GM21367 (cell line): ENCODE measurements around the gene ANKRD13C.

Experiments
- ATAC-seq: cut with Tn5 transposase; IDR thresholded peaks from one replicate; pipeline ENCODE4 v1.9.1; 2021; ENCODE audit not compliant: unreplicated experiment

The ANKRD13C gene

GRCh38 chr1:70299472-70299871 is 55.0 kb downstream of the ANKRD13C start:
- no peak for ATAC-seq

DNA sequence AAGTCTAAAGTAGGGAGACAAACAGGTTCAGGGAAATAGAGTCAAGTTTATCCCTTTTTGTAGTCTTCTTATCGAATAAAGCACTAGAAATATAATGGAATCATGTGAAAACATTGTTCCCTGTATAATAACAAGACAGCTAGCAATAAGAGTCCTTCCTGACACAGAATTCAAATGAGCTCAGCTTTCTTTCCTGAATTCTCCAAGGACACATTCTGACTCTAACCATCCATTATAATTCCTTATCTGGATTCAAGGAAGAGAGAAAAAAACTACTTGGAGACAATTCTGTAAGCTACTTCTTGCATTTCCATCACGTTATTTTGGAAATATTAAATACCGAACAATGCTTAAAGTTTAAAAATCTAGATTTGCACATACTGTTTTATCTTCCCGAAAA is 58.8 kb downstream of the ANKRD13C start:
- ATAC-seq = no peak

DNA sequence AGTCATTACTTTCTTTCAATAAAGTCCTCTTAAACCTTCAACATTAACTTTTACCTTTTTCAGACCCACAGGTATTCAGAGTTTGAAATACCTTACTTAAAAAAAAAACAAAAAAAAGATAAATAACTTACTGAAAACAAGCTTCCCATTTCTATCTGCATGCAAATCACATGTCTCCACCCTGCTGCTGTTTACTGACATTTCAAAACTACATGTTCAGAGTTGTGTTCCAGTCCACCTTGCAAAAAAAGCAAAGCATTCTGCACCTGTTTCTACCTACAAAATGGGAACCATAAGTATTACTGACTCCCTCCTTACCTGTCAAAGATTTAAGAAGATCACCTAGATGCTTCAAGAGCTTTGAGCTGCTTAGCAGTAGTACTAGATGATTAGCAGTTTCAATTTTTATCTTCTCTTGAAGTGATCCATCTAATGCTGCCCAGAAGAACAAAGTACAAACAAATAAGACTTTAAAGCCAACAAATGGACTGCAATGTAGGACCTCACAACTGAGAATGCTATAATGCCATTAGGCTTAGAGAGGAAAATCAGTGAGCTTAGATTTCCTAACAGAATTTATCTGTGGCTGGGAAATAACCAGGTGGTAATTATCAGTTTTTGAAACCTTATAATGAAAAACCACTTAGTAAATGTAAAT is 61.2 kb downstream of the ANKRD13C start:
- no peak for ATAC-seq

DNA sequence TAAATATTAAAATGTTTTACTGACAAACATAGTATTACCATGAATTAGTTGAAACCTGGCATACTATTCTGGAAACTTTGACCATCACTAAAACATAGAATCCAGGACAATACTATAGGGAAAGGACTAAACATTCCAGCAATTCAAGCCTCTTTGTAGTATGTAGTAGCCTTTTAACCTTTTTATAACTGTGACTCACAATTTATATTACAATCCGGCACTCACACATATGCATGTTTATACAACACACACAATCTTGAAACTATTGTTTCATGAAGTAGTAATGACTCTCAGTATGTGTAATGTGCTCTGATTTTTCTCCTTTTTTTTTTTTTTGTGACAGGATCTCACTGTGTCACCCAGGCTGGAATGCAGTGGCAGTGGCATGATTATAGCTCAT is 64.3 kb downstream of the ANKRD13C start:
- no peak for ATAC-seq

GRCh38 chr1:70288166-70288565 is 66.4 kb downstream of the ANKRD13C start:
- no peak for ATAC-seq

- ATAC-seq = no peak
Measured at GRCh38 chr1:70286453-70286852, 68.1 kb downstream of the ANKRD13C start.

DNA sequence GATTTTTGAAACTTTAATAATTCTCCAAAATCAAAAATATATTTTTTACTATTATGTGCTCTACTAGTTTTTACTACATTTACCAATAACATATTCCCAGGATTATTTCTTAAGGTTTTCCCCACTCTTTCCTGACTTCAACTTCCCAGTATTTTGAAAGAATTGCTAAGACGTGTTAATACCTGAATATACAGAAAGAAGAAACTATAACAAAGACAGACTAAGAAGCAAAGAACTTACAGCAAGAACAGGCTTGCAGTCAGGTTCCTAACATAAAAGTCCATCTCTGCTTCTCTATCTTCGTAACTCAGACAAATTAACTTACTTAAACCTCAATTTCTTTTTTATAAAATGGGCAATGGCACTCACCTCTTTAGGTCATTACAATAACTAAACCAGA is 70.2 kb downstream of the ANKRD13C start:
- no peak for ATAC-seq

GRCh38 chr1:70278710-70279109 is 75.8 kb downstream of the ANKRD13C start:
- no peak for ATAC-seq

DNA sequence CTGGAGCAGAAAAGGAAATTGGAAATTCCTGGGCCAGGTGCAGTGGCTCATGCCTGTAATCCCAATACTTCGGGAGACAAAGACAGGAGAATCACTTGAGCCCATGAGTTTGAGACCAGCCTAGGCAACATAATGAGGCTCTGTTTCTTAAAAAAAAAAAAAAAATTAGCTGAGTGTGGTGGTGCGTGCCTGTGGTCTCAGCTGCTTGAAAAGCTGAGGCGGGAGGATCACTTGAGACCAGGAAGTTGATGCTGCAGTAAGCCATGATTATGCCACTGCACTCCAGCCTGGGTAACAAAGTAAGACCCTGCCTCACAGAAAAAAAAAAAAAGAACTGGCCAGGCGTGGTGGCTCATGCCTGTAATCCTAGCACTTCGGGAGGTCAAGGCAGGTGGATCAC is 76.6 kb downstream of the ANKRD13C start:
- no peak for ATAC-seq

DNA sequence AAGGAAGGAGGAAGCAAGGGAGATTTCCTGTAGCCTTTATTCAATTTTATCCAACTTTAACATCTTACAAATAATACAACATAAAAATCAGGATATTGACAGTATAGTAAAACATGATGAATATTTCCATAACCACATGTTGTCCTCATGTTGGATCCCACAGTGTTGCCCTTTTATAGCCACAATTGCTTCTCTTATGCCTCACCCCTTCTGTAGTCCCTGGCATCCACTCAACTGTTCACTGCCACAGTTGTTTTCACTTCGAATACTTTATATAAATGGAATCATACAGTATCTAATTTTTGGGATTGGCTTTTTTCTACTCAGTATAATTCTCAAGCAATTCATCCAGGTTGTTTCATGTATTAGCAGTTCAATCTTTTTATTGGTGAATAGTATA is 88.6 kb downstream of the ANKRD13C start:
- ATAC-seq = no peak

GRCh38 chr1:70264839-70265238 is 89.7 kb downstream of the ANKRD13C start:
- no peak for ATAC-seq

DNA sequence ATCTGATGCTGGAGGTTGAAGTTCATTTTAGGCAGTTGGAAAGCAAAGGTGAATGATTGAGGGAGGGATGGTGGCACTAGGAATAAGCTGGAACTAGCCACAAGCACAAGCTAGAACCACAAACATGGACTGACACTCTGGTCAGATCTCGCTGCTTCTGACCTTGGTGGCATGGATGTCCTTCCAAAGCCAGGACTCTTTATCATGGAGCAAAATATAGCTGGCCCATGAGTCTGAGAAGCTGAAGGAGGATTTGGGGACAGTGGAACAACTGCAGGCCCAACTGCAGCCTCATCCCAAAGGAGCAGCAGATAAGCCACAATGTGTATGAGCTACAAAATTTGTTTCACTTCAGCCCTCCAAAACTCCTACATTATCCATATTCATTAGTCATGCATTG is 97.9 kb downstream of the ANKRD13C start:
- ATAC-seq = no peak

DNA sequence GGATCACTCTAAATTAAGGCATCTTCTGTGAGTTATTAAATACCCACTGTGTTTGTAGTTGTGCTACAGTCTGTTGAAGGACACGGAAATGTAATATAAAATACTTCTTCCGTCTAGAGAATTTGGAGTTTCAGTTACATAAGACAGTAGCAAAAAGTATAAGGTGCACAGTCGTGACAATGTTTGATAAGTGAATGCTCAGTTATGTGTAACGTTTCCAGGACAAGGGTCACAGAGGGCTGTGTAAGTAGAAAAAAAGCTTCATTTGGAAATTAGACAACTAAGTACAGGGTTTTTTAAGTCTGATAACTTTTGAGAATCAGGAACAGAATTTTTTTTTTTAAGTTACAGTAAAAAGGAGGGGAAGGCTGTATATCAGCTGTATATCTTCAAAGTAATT is 105.8 kb downstream of the ANKRD13C start:
- no peak for ATAC-seq

- ATAC-seq = no peak
Measured at GRCh38 chr1:70247768-70248167, 106.8 kb downstream of the ANKRD13C start.

- no peak for ATAC-seq
Measured at GRCh38 chr1:70247122-70247521, 107.4 kb downstream of the ANKRD13C start.

DNA sequence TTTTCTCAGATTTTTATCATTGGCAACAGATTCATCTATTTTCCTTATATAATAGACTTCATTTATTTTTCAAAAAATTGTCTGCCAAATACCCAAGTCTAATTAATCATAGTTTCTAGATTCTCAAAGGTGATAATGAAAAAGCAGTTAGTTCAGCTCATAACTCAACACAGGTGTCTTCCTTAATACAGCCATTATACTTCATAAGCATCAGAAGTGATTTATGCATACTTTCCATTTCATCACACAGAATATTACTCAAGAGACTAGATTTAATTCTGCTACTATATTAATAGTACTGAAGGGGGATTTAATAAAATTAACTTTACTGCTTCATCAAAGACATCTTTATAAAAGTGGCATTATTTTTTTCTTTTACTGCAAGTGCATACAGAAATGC is 114.6 kb downstream of the ANKRD13C start:
- no peak for ATAC-seq

DNA sequence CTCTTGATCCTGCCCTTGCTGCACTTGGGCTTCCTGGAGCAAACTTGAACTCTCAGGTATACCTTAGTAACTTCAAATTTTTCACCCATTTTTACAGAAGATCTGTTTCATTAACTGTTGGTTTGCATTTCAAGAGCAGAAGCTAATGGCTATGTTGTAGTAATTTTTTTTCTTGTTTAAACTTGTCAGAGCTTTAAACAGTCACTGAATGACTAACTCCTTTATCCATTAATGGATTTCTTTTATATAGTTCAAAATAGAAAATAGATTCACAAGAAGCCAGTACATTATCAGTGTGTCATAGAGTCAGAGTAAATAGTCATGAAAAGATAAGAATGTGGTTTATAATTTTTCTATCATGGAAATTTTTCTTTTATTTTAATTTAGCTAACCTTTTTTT is 119.8 kb downstream of the ANKRD13C start:
- no peak for ATAC-seq

DNA sequence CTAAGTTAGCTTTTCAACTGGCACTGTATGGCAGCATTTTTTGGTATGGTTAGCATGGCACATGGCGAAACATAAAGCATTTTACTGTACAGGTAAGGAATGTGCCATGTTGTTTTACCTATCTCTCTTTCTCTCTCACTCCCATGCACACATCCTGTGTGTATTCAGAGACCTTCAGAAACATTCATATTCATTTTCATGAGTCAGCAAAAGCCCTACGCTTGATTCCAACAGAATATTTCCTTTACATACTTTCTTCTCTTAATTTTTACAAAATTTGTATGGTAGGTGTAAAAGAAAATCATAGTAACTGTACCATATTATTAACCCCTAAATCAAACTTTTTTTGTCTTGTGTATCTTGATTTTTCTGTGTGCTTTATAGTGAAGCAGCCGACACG is 123.0 kb downstream of the ANKRD13C start:
- no peak for ATAC-seq

- no peak for ATAC-seq
Measured at GRCh38 chr1:70228670-70229069, 125.9 kb downstream of the ANKRD13C start.

GRCh38 chr1:70227439-70227838 is 127.1 kb downstream of the ANKRD13C start:
- ATAC-seq = no peak

- no peak for ATAC-seq
Measured at GRCh38 chr1:70224954-70225353, 129.6 kb downstream of the ANKRD13C start.

GRCh38 chr1:70222716-70223235 is 131.7 kb downstream of the ANKRD13C start:
- ATAC-seq = no peak
